ENCODE measurements around the gene GRAPL. TPM values are rescaled to one million over a fixed set of nuclear protein-coding genes. Genes with fewer than 3 reads are reported as not detected.
"Not testable (repeated sequence)": the region's sequence is repeated elsewhere in the genome, so short reads cannot be mapped to it uniquely, and the experiment has no call there.

Gene GRAPL
- total RNA-seq, 1 experiment from 2014 or later: not detected

DNA sequence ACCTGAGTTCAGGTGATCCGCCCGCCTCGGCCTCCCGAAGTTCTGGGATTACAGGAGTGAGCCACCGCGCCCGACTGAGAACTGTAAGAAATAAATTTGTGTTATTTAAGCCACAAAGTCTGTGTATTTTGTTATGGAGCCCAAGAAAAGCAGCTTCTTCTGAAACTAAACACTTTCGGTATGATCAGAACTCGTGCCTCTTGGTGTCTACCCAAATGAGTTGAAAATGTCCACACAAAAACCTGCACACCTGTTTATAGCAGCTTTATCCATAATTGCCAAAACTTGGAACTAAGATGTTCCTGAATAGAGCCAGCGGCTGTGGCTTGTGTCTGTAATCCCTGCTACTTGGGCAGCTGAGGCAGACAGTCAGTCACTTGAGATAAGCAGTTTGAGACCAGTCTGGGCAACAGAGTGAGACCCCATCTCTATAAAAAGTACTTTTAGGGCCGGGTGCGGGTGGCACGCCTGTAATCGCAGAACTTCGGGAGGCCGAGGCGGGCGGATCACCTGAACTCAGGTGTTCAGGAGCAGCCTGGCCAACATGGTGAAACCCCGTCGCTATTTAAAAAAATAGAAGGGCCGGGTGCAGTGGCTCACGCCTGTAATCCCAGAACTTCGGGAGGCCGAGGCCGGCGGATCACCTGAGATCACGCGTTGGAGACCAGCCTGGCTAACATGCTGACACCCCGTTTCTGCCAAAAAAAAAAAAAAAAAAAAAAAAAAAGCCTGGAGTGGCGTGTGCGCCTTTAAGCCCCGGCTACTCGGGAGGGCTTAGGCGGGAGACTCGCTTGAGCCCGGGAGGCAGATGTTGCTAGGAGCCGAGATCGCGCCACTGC is 61.7 kb downstream of the GRAPL start:
- DNase-seq (ENCODE audit: low spot score): not testable (repeated sequence)

DNA sequence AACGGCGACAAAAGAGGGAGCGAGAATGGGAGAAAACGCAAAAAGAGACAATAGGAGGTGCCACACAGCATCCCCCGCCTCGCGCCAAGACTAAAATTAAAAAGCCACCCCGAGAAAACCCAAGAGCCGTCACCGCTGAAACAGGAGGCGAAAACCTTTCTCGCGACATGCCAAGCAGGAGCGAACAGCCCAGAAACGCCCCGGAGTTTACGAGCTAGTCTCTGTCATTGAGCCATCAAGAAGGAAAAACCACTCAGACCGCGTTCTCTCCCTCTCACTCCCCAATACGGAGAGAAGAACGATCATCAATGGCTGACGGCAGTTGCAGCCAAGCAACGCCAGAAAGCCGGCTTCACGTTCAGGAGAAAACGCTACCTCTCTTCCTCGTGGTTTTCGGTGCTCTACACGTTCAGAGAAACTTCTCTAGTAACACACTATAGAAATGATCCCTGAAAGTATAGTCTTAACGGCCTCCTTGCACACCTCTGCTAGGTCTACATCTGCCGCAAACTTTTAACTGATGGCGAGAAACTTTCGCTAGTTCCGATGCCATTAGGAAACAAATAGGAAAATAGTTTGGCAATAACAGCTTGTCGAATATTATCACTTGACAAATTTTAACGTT is 62.5 kb downstream of the GRAPL start:
- not testable (repeated sequence) for DNase-seq (ENCODE audit: low spot score)

DNA sequence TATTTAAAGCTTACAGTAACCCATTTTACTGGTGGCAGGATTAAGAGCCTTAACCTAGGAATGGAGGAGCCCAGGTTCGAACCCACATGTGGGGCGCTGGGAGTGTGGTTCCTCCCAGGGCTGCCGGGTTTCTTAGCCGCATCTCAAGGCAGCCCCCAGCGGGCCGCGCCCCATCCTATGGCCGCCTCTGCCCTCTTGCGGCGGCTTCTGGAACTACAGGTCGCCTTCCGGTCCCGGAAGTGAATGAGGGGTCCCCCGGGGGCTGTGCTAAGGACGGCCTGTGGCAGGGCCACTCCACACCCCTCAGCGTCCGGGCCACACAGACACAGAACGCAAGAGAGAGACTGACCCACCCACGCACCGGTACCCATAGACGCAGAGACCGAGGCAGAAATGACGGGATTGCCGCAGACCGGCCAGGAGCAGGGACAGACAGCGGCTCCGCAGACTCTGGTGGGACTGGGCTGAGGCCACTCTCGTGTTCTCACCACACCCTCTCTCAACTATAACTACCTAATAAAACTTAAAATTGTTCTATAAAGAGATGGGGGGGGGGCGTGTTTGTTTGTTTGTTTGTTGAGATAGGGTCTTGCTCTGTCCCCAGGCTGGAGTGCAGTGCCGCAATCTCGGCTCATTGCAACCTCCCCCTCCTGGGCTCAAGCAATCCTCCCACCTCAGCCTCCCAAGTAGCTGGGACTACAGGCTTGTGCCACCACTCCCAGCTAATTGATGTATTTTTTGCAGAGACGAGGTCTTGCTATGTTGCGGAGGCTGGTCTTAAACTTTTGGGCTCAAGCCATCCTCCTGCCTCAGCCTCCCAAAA is 69.2 kb downstream of the GRAPL start:
- DNase-seq (ENCODE audit: low spot score): not testable (repeated sequence)

DNA sequence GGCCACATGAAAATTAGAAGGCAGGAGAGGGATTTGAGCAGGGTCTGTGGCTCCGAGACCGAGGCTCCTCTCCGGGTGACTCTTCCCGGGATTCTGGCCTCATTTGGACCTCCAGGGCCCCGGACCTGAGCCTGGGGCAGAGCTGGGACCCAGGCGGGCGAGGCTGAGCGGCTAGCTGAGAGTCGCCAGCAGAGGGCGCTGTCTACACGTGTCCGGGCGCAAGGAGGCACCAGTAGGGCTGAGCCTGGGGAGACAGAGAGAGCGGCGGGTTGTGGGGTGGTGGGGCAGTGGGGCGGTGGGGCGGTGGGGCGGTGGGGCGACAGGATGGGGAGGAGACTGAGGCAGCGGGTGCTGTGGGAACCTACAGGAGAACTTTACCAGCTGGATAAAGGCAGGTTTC is 75.1 kb downstream of the GRAPL start:
- not testable (repeated sequence) for DNase-seq (ENCODE audit: low spot score)

DNA sequence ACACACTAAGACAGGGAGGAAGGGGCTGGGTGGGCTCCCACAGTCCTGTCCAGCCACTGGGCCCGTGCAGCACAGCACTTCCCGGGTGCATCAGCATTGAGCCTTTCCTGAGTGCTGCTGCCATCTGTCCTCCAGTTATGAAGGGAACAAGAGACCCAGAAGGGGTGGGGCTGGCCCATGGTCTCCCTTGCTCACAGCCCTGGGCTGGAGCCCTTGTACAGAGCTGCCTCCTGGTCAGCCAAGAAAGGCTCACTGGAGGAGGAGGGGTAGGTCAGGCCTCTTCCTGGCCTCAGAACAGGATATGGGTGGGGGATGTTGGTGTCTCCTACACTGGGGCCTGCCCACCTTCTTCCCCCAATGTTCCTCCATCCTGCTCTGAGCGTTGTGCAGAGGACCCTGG is 76.0 kb downstream of the GRAPL start:
- not testable (repeated sequence) for DNase-seq (ENCODE audit: low spot score)

Other genes with a start within 250 kb of the GRAPL start
- 0.10 TPM in 1 of 2 replicates, not detected in the other for gene SLC5A10, start 175.4 kb upstream of the GRAPL start, total RNA-seq (2014; rRNA removed; shearing (Covaris generic))
- 4.4 and 5.9 TPM in 2 replicates for gene FAM83G, start 122.8 kb upstream of the GRAPL start, total RNA-seq (2014; rRNA removed; shearing (Covaris generic))
- 0.23 TPM in 1 of 2 replicates, not detected in the other for gene GRAP, start 80.6 kb upstream of the GRAPL start, total RNA-seq (2014; rRNA removed; shearing (Covaris generic))
- gene EPN2, start 109.8 kb downstream of the GRAPL start, total RNA-seq (2014; rRNA removed; shearing (Covaris generic)): 10.0 and 27.5 TPM in 2 replicates
- gene B9D1, start 235.1 kb downstream of the GRAPL start, total RNA-seq (2014; rRNA removed; shearing (Covaris generic)): 46.3 and 73.2 TPM in 2 replicates

Data from H4 (cell line).